RPMI8226 (cell line): ENCODE measurements around the gene ZNF101.

ENCODE experiments used
- DNase-seq: peaks from one replicate; pipeline ENCODE4 v3.0.0-alpha.2; 2015

The ZNF101 gene

DNA sequence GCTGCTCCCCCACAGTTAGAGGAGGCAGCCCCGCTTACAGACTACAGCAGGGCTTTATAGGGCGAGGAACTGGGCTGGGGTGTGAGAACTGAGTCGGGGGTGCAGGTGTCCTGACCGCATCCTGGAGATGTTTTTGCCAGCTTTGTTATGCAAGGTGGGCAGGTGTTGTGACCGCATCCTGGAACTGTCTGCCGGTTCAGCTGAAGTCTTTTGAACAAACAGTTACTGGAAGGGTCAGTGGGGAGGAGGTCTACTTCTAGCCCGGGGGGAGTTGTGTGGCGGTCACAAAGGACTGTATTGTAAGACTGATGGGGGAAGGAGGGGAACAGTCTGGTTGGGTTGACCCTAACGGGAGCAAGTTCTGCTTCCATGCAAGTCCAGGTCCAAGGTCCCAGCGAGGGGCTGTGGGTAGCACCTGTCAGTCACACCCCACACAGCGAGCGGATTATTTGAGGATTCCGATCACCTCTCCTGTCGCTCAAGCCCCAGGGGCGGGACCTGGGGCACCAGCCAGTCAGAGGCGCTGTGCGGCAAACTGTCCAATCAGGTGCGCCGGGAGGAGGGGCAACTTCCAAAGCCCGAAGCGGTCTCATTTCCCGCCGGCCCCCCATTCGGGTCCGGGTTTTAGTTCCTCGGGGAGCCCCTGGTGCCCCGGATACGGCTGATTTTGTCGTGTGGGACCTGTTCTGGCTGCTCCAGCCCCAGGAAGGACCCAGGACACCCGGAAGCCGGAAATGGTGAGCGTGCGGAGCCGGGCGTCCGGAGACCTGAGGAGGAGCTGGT is at the start of gene ZNF101:
TSS of gene ZNF101 (plus strand) at position 610 of the 783 bp plus-strand sequence. CDS start at position 735, 125 bp downstream.
- DNase-seq: peak; percentile 98

- no peak for DNase-seq
These were observed 49.3 kb upstream of the ZNF101 start for GRCh38 chr19:19619181-19619848.

DNA sequence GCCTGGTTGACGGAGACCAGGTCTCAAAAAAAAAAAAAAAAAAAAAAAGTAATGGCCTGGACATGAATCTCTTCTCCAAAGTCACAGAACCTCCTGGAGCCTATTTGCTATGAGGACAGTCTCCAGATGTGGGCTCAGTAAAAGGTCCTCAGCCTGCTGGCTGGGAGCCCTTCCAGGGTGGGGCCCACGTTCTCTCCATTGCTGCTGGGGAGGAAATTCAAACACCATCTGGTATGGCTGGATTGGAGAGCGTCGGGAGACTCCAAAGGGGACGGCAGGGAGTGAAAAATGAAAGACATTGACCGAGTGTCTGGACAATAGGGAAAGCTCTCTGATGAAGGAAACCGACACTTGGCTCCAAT is 48.8 kb upstream of the ZNF101 start:
- no peak for DNase-seq

GRCh38 chr19:19623383-19623782 is 45.3 kb upstream of the ZNF101 start:
- no peak for DNase-seq

GRCh38 chr19:19624032-19624570 is 44.5 kb upstream of the ZNF101 start:
- no peak for DNase-seq

DNA sequence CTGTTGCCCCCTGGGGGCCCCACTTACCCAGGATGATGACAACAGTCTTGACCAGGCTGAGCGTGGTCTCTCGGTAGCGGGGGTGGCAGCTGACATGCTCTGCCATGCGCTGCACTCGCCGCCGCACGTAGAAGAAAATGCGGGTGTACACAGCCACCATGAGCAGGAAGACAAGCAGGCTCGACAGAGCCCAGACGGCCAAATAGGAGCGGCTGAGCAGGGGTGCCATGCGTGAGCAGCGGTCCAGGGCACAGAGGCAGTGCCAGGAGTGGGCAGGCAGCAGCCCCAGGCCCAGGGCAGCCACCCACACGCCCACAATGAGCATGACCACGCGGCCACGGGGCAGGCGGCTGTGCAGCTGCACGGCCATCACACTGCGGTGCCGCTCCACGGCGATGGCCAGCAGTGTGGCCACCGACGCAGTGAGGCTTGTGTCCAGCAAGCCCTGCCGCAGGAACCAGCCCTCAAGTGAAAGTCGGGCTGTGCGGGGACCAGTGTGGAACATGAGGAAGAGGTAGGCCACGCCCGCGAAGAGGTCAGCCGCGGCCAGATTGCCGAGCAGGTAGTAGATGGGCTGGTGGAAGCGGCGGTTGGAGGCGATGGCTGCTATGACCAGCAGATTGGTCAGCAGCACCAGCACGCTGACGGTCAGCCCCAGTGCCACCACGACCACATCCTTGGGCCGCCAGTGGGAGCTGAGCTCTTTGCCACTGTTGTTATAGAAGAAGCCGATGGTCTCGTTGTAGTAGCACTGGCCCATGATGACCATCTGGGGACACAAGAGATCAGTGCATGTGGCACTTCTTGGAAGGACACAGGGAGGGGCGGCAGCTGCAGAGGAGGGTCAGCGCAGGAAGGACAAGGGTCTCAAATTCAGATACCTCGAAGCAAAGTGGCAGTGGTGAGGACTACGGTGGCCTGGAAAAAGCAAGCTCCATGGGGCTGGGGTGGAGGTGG is 41.8 kb upstream of the ZNF101 start:
- DNase-seq: no peak

- peak; percentile 83 for DNase-seq
These were observed 40.8 kb upstream of the ZNF101 start, which contains the start of gene LPAR2 for GRCh38 chr19:19627621-19628500. LPAR2 (minus strand) TSS chr19:19628220; CDS start chr19:19627275, 945 bp downstream.

DNA sequence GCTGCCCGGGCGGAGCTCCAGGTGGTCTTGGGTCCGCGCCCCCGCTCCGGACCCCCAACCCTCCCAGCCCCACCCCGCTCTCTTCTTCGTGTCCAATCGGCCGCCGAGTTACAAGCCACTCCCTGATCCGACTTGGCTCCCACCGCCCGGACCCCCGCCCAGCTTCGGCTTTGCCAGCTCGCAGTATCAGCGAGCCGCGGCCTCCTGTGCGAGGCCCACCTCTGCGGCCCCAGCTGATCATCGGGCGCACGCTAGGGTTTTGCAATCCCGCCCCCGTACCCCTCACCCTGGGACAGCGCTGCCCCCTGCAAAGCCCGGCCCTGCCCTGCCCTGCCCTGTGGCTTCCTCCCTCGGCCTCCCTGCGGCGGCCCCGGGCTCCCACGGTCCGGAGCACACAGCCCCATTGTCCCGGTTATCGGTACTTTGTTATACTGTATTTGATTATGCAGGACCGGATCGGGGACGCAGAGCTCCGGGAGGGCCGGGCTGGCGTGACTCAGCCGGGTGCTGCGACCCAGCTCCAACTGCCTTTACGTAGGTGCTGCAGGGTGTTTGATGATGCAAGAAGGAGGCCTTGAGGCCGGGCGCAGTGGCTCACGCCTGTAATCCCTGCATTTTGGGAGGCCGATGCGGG is 40.0 kb upstream of the ZNF101 start:
- DNase-seq: no peak

- DNase-seq: no peak
These were observed 38.6 kb upstream of the ZNF101 start for GRCh38 chr19:19630062-19630414.

DNA sequence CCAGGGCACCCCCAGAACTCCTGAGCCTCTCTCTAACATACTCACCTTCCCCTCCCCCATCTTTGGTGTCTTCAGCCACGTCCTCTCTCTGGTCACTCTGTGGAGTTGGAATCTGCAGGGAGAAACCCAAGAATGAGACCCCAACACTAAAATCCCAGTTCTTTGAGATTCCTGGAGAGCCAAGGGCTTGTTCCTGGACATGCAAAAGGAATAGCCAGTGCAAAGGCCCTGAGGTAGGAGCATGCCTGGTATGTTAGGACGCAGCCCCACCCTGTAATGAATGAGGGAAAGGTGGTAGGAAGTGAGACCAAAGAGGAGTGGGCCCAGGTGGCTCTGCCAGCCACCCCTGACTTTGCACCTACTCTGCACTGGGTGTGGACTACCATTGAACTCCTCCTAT is 38.2 kb upstream of the ZNF101 start:
- no peak for DNase-seq

GRCh38 chr19:19631346-19631745 is 37.3 kb upstream of the ZNF101 start:
- DNase-seq: no peak

- no peak for DNase-seq
These were observed 36.0 kb upstream of the ZNF101 start for GRCh38 chr19:19632661-19633060.

DNA sequence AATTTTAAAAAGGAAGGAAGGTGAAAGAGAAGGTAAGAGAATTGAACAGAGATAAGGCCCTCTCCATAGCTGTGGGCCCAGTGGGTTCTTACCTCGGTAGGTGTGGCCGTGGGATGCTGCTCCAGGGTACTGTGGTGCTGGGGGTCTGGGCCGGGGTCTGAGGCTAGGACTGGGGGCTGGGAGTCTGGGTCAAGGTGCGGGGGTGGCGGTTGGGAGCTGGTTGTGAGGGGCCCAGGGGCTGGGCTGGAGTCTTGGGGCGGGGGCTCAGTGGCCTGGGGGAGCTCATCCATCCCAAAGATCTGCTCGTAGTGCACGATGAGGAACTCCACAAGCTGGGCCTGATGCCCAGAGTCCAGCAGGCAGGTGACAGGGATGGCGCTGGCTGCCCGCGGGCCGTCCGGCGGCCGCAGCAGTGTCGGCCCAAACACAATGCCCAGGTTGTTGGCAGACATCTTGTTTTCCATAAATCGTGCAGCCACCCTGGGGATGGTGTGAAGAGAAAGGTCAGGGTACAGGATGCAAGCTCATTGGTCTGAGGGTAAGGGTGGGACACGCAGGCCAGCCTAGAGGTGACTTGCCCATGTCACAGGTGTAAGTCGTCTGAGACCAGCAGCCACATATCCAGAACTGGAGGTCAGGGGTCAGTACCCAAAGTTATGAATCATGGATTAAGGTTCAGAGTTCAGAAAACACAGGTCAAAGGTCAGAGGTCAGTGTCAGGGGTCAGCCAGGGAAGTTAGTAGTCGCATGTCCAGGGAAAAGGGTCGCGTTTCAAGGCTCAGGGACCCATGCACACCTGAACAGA is 34.7 kb upstream of the ZNF101 start:
- DNase-seq: no peak

DNA sequence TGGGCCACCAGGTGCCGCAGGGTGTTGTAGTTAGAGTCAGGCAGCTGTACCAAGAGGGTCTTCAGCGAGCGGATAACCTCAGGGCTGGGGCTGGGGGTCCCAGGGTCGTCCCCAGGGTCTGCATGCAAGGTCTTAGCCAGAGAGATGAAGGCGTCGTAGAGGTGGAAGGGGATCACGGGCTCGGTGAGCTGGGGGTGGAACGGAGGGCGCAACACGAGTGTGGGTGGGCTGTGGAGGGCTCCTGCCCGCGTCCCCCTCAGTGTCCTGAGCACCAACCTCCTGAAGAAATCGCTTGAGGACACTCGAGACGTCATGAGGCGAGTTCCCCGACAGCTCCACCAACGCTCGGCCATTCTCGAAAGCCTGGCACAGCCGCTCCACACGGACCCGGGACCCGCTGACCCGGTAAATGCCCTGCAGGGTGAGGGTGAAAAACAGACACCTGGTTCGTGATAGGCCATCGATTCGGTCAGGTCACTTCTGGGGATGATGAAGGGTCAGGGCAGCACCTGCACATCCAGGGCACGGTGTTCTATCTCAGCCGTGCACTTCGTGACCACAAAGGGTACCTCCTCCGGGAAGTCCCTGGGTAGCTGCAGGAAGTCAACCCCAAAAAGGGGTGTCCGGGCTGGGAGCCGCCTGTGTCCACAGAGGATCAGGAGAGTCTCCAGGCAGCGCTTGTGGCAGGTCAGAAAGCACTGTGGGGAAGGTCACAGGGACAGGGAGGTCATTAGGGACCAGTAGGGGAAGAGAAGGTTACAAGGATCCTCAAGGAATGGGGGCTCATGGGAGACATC is 33.9 kb upstream of the ZNF101 start:
- DNase-seq: no peak

GRCh38 chr19:19635313-19635702 is 33.3 kb upstream of the ZNF101 start:
- DNase-seq: no peak

GRCh38 chr19:19636573-19637185 is 32.0 kb upstream of the ZNF101 start:
- DNase-seq: no peak

DNA sequence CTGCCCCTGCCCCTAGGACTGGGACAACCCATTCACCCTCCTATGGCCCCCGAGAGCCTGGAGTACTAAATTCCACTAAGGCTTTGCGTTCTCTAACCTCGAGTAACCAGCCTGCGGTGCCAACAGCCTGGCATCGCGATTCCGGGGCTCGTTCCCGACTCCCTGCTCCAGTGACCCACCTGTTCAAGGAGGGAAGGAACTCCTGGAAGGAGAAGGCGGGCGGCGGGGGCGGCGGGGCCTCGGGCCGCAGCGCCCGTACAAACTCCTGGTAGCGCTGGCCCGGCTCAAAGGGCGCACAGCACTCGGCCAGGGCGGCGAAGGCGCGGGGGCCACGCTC is 31.5 kb upstream of the ZNF101 start:
- no peak for DNase-seq

- no peak for DNase-seq
These were observed 31.0 kb upstream of the ZNF101 start for GRCh38 chr19:19637523-19638251.
